Pancreas (tissue), 10 donors: Measurements from ENCODE around the gene MACROH2A1. TPM values are rescaled to one million over a fixed set of nuclear protein-coding genes. Genes with fewer than 3 reads are reported as not detected.

Source experiments
- ATAC-seq, 4 donors: fragments of 200-7000 bp; cut with Tn5 transposase; one replicate each; pipeline versions ENCODE4 v1.8.0 to v1.9.1; 2020; ENCODE audit warnings: mild to moderate bottlenecking in 4 of 4, moderate library complexity in 4 of 4
- DNase-seq, 6 donors: peaks; one replicate each; pipeline ENCODE4 v3.0.0-alpha.2; 2020
- FAIRE-seq: peaks from 2 replicates; lab custom pipeline; 2012; peaks lifted over from hg19 to GRCh38; lab: Jason Lieb, UNC
- H3K27ac ChIP-seq, 4 donors: fragments of 200-600 bp; sonication (generic); 1 replicate in 3 of 4; 2 replicates in 1 of 4; pipeline versions ENCODE4 v1.5.0 to v1.8.0; 2020
- H3K27me3 ChIP-seq, 4 donors: fragments of 200-600 bp; one replicate each; pipeline ENCODE4 v1.8.0; 2021
- H3K36me3 ChIP-seq, 3 donors: fragments of 200-600 bp; sonication (generic) in 1 of 3; one replicate each; pipeline versions ENCODE4 v1.5.0 to v1.8.0; 2020 to 2021
- H3K4me1 ChIP-seq, 3 donors: fragments of 200-600 bp; one replicate each; pipeline ENCODE4 v1.8.0; 2021
- H3K4me3 ChIP-seq, 4 donors: fragments of 200-600 bp; sonication (generic) in 2 of 4; one replicate each; pipeline versions ENCODE4 v1.5.0 to v1.8.0; 2020 to 2021
- H3K9me3 ChIP-seq, 4 donors: fragments of 200-600 bp; one replicate each; pipeline ENCODE4 v1.8.0; 2021
- WGBS, 2 donors: extraction: QIAGEN DNeasy Blood & Tissue Kit; methylation state at CpG; one replicate each; pipeline ENCODE4 v1.1.7; 2013; 5-methylcytosine and 5-hydroxymethylcytosine counted together
- intact Hi-C, 3 donors: fragments of 100-400 bp; cut with DNase I; formaldehyde crosslinking; loops; one replicate each; pipeline versions ENCODE4 v1.11.1 to v1.14.2; 2022
- polyA plus RNA-seq, 2 donors: library from polyadenylated mRNA; stranded (reverse); fragments of 200-250 nt; gene quantifications; one replicate each; pipeline ENCODE4 v1.2.3, GENCODE V29; 2013
- total RNA-seq, 6 donors: library from RNA; stranded (reverse); fragmentation: NEBNext Ultra II Directional in 4 of 6; extraction: Animal tissue kit (Norgen Biotek cat#: 25700) in 4 of 6; gene quantifications; one replicate each; pipeline versions ENCODE4 v1.2.1 to v1.2.4, GENCODE V29; 2021 to 2023
- TF ChIP-seq, protein P1 (sequence below), 4 donors: fragments of 200-600 bp; sonication (generic) in 3 of 4; IDR thresholded peaks; one replicate each; pipeline versions ENCODE4 v1.5.0 to v1.8.0; 2021; ENCODE audit warnings: antibody characterized with exemption in 4 of 4
- donor health status: healthy with polysubstance abuse.
- donor health status: DM: no; HTN: no; CAD: no; lungs with moderate emphysema.
- donor health status: DM: no; HTN: no; CAD: no.
- donor health status: control.
- donor health status: control.
- donor health status: Bipolar disorder and iron deficiency.
- donor health status: DM: yes; HTN: yes; CAD: no.
- donor health status: DM: no; HTN: no; CAD: no.
- donor health status: DM: no; HTN: no; CAD: no.
- donor health status: DM: yes; HTN: yes; CAD: no.

MACROH2A1 gene
- total and polyA plus RNA-seq, 8 donors = 25.7 to 72.1 (median 43.7) TPM

DNA sequence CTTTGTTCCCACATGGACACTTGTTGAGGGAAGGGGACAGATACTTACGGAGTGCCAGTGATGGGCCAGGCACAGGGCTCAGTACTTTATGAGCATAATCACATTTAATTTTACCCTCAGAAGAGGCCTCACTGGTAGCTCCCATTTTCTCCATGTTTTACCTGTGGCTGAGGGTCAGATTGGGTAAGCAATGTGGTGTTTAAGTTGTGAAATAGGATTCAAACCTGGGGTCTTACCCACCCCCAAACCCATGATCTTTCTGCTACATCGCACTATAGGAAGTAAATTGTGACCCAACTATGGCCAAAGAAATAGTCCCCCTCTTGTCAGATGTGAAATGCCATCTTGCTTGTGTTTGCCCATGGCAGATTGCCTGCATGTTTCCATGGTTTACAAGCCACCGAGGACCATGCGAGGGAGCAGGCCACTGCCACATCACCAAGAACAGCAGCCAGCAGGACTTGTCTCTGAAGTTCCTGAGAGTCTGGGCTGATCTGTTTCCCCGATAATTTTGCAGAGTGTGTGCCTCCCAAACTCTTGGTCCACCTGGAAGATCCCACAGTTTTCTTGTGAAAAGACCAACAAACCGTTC is 95.4 kb downstream of the MACROH2A1 start:
- Histone ChIP-seq H3K4me1 (no peaks in the 10 kb centered on the region), H3K27me3 (no peaks in the 10 kb centered on the region), H3K36me3 (no peaks in the 10 kb centered on the region), H3K4me3 (no peak overlapping the region), H3K27ac (no peak overlapping the region), H3K9me3 (no peaks in the 10 kb centered on the region)
- intact Hi-C loops = no loop called here
- FAIRE-seq = no peak
- no peak for ATAC-seq
- TF ChIP-seq, protein P1, sequence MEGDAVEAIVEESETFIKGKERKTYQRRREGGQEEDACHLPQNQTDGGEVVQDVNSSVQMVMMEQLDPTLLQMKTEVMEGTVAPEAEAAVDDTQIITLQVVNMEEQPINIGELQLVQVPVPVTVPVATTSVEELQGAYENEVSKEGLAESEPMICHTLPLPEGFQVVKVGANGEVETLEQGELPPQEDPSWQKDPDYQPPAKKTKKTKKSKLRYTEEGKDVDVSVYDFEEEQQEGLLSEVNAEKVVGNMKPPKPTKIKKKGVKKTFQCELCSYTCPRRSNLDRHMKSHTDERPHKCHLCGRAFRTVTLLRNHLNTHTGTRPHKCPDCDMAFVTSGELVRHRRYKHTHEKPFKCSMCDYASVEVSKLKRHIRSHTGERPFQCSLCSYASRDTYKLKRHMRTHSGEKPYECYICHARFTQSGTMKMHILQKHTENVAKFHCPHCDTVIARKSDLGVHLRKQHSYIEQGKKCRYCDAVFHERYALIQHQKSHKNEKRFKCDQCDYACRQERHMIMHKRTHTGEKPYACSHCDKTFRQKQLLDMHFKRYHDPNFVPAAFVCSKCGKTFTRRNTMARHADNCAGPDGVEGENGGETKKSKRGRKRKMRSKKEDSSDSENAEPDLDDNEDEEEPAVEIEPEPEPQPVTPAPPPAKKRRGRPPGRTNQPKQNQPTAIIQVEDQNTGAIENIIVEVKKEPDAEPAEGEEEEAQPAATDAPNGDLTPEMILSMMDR (IDR thresholded peaks at IDR 0.05) = no peak
- WGBS, 2 donors = 63 to 76% methylated on average over 6 of the region's 6 CpGs
- DNase-seq = no peak

DNA sequence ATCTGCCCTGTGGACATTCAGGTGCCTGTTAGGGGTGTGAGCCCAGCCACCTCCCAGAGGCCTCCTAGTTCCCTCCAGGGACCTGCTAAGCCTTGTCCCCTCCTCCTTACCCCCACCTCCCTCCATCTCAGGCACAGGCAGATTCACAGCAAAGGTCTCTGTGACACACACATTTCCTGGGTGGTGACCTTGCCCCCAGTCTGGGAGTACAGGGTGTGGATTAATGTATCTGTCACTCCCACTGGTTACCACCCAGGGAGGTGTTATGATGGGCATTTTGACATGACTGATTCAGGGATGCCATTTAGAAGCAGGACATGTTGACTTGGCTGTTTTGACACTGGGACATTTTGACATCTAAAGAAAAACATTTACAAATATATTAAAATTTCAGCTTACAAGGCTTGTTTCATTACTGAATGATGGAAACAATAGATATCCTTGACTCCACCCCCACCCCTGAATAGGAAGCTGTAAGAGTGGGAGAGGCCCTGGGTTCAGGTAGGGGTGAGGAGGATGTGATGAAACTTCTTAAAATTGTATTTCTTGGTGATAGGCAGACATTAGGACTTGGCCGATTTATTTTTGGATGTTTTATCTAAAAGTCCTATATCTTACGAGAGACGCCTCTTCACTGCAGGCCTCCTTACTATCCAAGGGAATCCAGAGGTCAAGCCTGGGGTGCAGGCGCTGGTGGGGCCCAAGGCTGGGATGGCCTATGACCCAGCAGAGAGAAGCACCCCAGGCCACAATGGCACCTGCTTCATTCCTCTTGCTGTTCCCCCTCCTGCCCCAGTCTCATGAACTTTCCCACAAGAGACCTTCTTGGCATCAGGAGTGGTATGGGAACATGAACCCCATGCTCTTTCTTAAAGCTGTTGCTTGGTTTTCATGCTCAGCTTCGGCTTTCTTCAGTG is 101.9 kb downstream of the MACROH2A1 start:
- TF ChIP-seq, protein P1 (IDR thresholded peaks at IDR 0.05) = no peak
- no peak for FAIRE-seq
- Histone ChIP-seq H3K27me3 (peaks cover 0 to 6% (median 3%) of the 10 kb centered on the region in 4 donors), H3K4me3 (no peak overlapping the region), H3K4me1 (no peaks in the 10 kb centered on the region), H3K9me3 (no peaks in the 10 kb centered on the region), H3K36me3 (no peaks in the 10 kb centered on the region), H3K27ac (no peak overlapping the region)
- intact Hi-C loops = no loop called here
- WGBS, 2 donors = 89 to 96% methylated on average over 5 of the region's 5 CpGs
- no peak for DNase-seq
- ATAC-seq = no peak

DNA sequence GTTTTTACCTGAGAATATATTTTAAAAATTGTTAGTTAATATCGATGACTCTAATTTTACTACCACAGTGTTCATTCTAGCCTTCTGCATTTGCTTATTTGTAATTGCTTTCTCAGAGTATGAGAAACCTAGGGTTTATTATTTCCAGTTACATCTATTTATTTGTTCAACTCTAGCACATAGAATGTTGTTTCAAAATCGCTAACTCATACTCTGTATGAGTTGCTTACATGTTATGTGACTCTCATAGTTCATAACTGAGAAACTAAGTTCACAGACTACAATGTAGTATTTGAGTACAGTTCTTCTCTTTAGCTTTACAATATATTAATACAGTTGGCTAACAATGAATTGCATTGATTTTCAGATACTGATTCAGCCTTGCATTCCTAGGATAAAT is 103.2 kb downstream of the MACROH2A1 start:
- Histone ChIP-seq H3K9me3 (no peaks in the 10 kb centered on the region), H3K4me3 (no peak overlapping the region), H3K36me3 (no peaks in the 10 kb centered on the region), H3K27ac (no peak overlapping the region), H3K27me3 (peaks cover 0 to 8% (median 3%) of the 10 kb centered on the region in 4 donors), H3K4me1 (no peaks in the 10 kb centered on the region)
- DNase-seq (no peak), ATAC-seq (no peak), FAIRE-seq (no peak)
- intact Hi-C loops = no loop called here
- WGBS, 2 donors = 82 to 93% methylated on average over 2 of the region's 2 CpGs
- TF ChIP-seq, protein P1 (IDR thresholded peaks at IDR 0.05) = no peak

DNA sequence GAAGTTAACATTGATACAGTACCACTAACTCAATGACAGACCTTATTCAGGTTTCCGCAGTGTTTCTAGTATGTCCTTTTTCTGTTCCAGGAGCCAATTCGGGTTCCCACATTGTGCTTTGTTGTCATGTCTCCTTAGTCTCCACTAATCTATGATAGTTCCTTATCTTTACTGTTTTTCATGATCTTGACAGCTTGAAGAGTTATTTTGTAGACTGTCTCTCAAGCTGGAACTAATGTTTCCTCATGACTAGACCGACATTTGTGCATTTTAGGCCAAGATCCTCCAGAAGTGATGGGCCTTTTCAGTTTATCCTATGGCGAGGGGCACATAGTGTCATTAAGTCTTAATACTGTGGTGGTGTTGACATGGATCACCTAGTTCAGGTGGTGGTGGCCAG is 104.2 kb downstream of the MACROH2A1 start:
- FAIRE-seq = no peak
- TF ChIP-seq, protein P1 (IDR thresholded peaks at IDR 0.05) = no peak
- Histone ChIP-seq H3K27me3 (peaks cover 0 to 8% (median 3%) of the 10 kb centered on the region in 4 donors), H3K36me3 (no peaks in the 10 kb centered on the region), H3K9me3 (no peaks in the 10 kb centered on the region), H3K4me1 (no peaks in the 10 kb centered on the region), H3K27ac (no peak overlapping the region), H3K4me3 (no peak overlapping the region)
- intact Hi-C loops = no loop called here
- WGBS, 2 donors = 84 to 91% methylated on average over 4 of the region's 4 CpGs
- DNase-seq = no peak
- no peak for ATAC-seq
